CD4-positive, alpha-beta T cell treated with Interleukin-12 subunit alpha and Interleukin-12 subunit beta, for 1 hour (primary cell): Measurements from ENCODE around the gene ZNF292.
"Not testable (repeated sequence)": the region's sequence is repeated elsewhere in the genome, so short reads cannot be mapped to it uniquely, and the experiment has no call there.

ENCODE experiments used
- DNase-seq: peaks from one replicate; pipeline ENCODE4 v3.0.0-alpha.2; 2020

The ZNF292 gene

DNA sequence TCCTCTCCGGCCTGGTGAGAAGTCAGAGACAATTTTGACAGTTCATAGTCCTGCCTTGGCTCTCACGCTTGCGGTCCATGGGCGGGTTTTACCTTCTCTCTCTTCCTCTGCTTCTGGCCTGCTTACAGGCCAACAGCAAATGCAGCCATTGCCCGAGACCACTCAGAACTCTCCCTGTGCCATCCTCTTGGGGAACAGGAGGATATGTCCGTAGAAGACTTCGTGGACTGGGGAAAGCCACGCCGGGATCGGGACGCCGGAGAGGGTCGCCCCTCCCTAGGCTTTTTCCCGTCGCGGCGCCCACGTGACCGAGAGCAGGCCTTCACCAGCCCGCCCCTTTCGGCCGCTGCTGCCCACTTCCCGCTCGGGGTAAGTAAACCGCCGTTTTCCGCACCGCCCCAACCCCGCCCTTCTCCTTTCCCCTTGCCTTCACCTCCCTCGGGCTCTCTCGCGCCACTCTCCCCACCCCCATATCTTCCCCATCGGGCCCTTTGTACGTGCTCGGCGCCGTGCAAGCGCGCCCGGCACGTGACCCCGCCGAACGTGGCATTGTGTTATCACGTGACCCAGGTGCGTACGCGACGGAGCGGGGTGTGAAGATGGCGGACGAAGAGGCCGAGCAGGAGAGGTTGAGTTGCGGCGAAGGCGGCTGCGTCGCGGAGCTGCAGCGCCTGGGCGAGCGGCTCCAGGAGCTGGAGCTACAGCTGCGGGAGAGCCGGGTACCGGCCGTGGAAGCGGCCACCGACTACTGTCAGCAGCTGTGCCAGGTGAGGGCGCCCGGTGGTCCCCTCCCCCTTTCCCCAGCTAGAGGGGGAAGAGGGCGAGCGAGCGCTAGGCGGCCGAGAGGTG is at the start of gene ZNF292:
Gene ZNF292, plus strand, starts transcription at position 573 of the 849 bp plus-strand sequence. Its CDS starts 27 bp downstream, at position 600.
- DNase-seq: peak; percentile 95

DNA sequence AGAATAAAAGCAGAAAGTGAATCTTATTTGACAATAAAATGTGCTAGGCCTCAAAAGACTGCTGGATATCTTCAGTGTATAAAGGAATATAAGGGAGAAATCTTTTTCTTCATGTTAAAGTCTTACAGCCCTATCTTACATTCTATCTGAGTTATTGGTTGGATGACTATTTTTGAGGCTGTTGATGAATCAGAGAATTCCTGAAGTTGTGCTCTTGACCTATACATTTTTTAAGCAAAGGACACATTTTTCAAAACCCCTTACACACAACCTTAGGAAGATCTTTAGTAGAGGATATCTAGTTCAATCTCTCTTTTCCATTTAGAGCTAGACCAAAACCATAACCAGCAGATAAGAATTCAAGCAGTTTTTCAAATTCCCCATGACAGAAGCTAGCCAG is 49.5 kb upstream of the ZNF292 start:
- DNase-seq: no peak

DNA sequence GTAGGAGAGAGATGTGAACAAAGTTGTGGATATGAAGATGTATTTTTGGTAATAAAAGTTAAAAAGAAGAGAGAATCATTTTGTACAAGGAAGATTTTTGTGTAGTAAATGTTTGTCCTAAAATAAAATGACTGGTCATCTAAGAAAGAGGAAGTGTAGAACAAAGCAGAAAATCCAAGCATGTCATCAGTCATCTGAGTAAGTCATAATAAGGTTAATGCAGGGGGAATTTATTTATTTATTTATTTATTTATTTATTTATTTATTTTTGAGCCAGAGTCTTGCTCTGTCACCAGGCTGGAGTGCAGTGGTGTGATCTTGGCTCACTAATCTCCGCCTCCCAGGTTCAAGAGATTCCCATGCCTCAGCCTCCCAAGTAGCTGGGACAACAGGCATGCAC is 44.7 kb upstream of the ZNF292 start:
- no peak for DNase-seq

DNA sequence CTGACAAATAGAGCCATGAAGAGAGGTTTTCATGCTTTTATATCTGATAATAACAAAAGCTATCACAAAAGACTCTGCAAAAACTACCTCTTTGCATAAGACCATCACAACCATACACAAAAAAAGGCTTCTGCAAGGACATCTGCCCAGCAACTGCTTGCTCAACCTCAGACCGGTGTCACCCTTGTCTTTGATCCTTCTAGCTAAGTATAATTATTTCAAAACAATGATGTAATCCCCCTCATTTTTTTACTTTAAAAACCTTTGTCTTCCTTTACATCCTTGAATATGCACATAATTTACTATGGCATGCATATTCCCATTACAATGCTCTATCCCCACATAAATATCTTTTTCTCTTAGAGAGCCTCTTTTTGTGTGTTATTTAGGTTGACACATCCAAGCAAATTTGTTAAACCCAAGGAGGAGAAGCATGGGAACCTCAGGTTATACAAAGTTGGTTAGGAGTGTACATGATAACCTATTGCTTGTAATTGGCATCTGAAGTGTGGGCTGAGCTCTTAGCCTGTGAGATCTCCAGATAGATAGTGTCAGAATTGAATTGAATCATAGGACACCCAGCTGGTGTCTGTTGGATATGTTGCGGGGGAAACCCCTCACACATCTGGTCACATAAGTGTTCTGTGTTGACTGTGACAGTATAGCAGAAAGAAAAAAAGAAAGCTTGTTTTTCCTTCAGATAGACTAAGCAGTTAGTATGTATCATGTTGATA is 39.8 kb upstream of the ZNF292 start:
- no peak for DNase-seq

DNA sequence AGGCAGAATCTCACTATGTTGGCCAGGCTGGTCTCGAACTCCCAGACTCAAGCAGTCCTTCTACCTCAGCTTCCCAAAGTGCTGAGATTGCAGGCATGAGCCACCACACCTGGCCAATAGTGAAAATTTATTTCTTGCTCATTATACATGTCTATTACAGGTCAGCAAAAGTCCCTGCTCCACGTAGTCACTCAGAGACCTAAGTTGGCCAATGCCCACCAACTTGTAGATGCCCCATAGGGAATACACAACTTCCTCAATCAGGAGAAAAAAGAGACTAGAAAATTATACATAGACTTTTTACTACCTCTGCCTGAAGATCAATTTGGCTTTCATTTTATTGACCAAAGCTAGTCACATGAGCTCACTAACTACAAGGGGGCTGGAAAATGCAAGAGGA is 38.4 kb upstream of the ZNF292 start:
- no peak for DNase-seq

DNA sequence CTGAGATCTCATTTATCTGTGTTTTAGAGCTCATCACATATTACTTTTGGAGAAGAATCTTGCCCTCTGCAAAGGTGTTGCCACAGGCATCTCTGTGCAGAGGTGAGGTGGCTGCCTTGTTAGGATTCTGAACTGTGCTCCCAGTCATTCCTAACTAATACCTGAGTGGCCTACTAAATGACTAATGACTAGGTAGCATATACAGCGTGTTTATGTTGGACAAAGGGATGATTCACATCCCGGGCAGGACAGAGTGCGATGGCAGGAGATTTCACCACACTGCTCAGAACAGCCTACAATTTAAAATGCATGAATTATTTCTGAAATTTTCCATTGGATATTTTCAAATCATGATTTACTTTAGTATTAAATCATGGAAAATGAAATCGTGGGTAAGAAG is 37.3 kb upstream of the ZNF292 start:
- DNase-seq: no peak

DNA sequence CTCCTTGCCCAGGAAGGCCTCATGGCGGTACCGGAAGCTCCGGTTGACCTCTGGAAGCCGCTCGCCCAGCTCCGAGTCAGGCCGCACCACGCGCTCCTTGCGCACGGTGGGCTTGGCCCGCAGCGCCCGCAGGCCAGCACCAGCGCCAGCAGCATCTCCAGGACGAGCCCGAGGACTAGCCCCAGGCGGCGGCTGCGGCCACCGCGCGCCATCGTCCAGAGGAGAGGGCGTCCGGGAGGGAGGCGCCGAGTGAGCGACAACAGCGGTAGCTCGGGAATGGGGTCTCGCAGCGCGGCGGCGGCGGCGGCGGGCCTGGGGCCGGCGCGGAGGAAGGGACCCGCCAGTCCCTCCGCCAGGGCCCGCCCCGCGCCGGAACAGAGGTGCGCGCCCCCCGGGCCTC is 32.9 kb upstream of the ZNF292 start:
- no peak for DNase-seq

DNA sequence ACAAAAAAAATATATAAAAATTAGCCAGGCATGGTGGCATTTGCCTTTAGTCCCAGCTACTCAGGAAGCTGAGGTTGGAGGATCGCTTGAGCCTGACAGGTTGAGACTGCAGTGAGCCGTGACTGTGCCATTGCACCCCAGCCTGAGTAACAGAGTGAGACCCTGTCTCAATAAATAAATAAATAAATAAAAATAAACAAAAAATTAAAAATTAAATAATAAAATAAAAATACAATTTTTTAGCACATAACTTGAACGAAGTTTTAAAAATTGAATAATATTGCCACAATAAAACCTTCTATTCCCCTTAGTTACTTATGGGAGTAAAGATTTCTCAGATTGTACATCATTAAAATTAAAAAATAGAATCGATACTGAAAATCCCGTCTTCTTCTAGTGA is 31.3 kb upstream of the ZNF292 start:
- no peak for DNase-seq

DNA sequence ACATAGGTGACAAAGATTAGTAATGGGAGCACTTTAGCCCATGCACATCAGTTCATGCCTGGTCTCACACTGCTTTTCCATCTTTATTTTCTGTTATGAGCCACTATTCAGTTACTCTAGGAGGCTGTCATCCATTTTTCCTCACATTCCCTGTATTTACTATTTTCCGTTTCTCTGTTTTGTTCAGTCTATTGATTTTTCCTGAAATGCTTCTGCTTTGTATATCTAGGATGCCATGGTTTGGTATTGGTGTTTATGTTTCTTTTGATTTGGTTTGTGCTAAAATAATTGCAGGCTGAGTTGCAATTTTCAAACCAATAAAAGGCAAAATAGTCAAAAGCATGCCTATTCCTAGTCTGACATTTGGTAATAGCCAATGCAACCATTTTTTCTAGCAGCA is 28.9 kb upstream of the ZNF292 start:
- DNase-seq: no peak

DNA sequence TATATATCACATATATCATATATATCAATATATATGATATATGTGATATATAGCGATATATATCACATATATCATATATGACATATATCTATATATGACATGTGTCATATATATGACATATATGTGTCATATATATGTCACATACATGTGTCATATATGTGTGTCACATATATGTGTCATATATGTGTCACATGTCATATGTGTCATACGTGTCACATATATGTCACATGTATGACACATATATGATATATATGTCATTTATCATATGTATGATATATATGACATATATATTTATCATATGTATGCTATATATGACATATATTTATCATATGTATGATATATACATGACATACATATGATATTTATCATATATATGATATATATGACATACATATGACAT is 27.6 kb upstream of the ZNF292 start:
- no peak for DNase-seq

DNA sequence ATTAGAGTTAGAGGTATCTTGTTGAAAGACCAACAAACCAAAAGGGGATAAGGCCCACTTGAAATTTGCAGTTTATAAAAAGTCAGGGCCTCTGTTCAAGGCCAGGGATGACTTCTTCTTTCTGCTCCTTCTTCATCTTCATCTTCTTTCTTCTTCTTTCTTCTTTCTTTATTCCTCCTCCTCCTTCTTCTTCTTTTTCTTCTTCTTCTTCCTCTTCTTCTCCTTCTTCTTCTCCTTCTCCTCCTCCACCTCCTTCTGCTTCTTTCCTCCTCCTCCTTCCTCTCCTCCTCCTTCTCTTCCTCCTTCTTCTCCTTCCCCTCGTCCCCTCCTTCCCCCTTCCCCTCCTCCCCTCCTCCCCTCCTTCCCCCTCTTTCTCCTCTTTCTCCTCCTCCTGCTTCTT is 18.4 kb upstream of the ZNF292 start:
- no peak for DNase-seq

DNA sequence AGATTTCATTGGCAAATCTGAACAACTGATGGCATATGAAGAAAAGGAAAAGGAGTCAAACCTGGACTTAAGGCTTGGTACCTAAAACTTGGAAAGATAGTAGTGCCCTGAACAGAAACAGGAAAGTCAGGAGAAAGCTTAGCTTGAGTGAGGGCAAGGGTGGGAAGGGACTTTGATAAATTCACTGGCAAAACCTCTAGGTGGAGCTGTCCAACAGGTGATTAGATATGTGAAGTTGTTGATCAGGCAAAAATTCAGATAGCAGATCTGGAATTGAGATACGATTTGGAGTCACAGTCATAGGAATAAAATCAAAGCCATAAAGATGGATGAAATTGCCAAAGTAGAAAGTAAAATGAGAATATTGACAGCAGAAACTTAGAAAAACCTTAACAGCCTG is 16.1 kb upstream of the ZNF292 start:
- peak; percentile 78 for DNase-seq

DNA sequence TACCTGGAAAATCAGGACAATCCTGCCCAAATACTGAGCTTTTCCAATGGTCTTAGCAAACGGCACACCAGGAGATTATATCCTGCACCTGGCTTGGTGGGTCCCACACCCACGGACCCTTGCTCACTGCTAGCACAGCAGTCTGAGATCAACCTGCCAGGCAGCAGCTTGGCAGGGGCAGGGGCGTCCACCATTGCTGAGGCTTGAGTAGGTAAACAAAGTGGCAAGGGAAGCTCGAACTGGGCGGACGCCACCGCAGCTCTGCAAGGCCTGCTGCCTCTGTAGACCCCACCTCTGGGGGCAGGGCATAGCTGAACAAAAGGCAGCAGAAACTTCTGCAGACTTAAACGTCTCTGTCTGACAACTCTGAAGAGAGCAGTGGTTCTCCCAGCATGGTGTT is 15.4 kb upstream of the ZNF292 start:
- not testable (repeated sequence) for DNase-seq

DNA sequence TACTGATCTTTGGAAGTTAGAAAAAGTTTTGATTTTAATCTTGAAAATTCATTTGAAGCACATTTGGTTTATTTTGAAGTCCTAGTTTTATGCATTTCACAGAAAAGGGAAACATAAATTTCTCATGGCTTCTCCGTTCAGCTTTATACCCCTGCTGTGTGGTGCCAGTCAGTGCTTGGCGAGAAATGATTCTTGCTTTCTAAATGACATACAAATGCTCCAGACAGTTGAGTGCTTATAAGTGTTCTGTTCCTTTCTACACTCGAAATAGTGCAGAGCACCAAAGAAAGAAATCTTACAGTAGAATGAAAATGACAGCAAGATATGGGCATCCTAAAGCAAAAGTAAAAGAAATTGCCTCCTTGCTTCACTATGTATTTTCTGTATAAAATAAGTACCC is 9.0 kb upstream of the ZNF292 start:
- no peak for DNase-seq

DNA sequence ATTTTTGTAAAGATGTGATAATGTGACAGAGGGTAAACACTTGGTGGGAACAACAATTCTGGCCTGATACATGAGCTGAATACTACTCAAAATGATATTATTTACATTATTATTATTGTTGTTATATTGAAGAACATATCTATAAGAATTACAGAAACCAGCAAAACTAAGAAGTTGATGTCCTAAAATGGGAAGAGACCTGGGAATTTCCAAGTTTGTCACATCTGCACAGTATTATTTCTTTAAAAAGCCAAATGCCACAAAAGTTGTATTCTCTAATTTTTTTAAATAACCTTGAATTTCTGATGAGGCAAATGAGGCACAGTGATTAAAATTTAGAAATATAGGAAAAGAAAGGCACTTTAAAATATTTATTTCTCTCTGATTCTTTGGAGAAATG is 5.0 kb upstream of the ZNF292 start:
- DNase-seq: no peak

DNA sequence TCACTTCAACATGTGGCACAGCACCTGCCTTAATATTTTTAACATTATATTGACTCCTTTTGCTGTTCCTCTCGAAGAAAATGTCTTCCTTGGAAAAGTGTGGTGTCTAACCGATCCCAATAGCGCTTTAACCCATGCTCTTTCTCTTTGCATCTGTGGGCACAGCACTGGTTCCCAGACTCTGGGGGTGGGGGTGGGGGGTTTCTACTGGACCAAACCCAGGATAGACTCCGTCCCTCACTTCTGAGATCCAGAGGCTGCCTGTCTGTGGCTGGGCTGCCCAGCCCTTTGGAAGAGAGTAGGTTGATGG is 3.9 kb upstream of the ZNF292 start:
- no peak for DNase-seq

DNA sequence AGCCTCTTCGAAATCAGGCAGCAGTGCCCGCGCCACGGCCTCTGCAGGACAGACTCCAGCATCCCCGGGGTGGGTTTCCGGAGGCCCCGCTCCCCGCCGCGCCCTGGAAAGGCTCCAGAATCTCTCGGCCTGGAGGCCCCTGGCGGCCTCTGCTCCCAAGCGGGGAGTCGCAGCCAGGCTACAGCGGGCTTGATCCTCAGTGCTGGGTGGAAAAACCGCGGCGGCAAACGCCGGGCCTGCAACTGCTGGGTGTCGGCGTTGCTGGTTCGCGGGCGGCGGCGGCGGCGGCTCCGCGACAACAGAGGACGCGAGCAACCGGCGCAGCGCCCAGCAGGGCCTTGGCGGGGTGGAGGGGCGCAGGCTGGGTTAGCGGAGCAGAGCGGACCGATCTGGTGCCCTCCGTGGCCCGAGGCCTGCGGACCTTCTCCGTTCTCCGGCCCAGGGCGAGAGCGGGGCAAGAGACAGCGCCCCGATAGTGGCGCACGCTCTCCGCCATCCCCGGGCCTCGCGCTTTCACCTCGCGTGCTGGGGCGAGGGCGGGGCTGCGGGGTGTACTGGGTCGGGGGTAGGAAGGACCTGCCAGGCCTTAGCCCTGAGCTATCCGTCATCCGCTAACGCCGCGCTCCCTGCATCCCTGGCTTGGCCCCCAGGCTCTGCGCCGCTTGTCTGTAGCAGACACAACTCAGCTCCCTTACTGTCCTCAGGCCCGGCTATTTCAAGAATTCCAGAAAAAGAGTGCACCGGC is 3.4 kb upstream of the ZNF292 start:
- DNase-seq: peak; percentile 70

DNA sequence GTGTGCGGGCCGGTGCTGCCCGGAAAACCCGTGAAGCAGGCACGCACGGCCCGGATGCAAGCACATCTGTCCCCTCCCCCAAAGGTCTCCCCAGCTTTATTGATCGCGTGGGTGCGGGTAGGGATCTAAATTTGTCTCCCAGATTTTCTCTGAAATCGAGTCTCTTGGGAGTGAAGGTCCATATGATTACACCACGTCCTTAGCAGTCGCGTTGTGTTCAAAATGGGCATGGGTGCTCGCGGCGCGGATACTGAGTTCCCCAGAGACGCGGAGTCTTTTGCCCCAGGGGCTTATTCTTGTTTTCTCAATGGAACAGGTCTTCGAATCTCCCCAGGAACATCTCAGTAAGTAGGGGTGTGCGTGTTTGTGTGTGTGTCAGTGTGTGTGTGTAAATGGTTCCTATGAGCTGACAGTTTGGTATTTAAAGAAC is 2.8 kb upstream of the ZNF292 start:
- peak; percentile 14 for DNase-seq

DNA sequence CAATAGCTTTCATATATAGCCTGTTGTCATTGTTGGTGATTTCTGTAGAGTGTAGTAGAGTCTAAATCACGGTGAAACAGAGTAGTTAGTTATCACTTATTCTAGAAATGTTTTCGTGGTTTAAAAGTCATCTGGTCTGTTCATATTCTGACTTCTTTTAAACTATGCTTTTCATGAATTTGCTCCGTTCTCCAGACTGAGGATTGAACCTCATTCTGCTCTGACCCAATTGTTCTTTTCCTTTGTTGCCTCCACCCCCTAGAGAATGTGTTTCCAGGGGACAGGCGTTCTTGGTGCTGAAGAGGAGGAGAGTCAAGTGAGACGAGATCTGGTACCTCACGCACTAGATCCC is 748 bp upstream of the ZNF292 start:
- DNase-seq: no peak

DNA sequence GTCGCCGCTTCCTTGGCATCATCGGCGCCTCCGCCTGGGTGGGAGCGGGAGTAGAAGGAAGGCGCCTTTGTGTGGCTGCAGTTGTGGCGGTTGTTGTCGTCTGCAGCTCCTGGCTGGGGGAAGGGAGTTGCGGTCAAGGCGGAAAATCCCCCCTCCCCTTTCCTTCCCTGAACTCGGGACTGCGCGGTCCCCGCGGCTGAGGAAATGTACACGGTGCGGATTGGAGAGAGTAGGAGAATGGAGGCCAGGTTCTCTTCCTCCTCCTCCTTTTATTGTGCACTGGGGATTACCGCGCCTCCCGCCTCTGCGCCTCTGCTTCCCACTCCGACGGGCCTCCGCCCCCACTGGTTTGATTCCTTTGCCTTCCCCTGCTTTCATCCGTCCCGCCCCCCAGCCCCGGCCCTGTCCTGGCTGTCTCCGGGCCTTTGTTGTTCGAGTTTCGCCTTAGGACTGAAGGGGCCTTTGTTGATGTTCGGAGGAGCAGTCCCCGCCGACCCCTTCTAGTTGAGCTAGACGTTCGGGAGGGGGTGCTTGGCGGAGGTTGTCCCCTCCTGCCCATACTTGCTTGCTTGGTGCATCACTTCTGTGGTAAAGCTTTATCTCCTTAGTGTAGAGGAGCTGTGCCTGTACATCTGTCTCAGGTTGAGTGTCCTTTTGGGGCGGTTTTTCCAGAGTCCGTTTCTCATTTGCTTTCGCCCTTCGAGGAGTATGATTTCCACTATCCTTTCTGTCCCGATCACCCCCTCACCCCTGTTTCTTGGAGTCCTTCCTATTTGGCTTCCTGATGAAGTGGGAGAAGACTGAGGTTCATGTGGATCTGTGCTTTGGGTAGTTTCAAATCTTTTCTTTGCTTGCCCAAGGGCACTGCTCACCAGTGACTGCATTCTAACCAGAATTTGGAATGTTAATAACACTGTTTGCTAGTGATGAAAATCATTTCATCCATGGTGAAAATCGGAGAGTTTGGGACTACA is 764 bp downstream of the ZNF292 start:
- DNase-seq: peak; percentile 71

DNA sequence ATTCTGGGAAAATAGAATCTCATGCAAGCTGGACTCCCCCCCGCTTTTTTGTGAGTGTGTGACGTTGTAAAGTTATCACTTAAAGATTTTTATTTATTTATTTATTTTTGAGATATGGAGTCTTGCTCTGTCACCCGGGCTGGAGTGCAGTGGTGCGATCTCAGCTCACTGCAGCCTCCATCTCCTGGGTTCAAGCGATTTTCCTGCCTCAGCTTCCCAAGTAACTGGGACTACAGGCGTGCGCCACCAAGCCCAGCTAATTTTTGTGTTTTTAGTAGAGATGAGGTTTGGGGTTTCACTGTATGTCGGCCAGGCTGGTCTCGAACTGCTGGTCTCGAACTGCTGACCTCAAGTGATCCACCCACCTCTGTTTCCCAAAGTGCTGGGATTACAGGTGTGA is 2.2 kb downstream of the ZNF292 start:
- not testable (repeated sequence) for DNase-seq

DNA sequence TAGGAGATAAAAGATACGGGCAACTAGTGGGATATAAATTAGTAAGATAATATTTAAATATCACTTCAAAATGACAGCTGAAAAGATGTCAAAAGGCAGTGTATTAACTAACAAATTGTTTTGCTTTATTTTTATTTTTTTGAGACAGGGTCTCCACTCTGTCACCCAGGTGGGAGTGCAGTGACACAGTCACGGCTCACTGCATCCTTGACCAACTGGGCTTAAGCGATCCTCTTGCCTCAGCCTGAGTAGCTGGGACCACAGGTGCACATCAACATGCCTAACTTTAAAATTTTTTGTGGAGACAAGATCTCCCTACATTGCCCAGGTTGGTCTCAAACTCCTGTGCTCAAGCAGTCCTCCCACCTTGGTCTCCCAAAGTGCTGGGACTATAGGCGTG is 5.9 kb downstream of the ZNF292 start:
- no peak for DNase-seq

DNA sequence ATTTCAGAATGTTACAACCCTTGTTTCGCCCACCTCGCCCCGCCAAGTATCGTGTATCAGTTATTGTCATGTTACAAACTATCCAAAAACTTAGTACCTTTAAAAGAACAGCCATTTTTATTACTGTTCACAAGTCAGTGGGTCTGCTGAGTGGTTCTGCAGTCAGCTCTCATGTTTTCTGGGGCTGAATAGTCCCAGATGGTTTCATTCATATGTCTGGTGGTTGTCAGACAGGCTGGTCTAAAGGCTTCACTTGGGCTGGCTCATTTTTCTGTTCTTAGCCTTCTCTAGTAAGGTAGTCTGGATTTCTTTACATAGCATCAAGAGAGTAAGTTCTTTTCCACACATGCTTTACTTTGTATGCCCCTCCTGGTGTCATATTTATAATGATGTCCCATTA is 8.6 kb downstream of the ZNF292 start:
- no peak for DNase-seq
